SK-N-MC (cell line): ENCODE results near the gene HPS1.

Experiments
- DNase-seq: peaks from one replicate; pipeline ENCODE4 v3.0.0-alpha.2; 2011; ENCODE audit warnings: low read depth, low spot score
- H3K27ac ChIP-seq: fragments of 200-600 bp; sonication (generic); 2 replicates; pipeline ENCODE4 v1.5.1; 2016; ENCODE audit warnings: mixed run types
- H3K36me3 ChIP-seq: fragments of 200-600 bp; sonication (generic); 2 replicates; pipeline ENCODE4 v1.6.1; 2017; ENCODE audit warnings: antibody characterized with exemption, low read length, mixed read lengths; ENCODE audit not compliant: insufficient read depth
- H3K4me3 ChIP-seq: fragments of 200-600 bp; sonication (generic); 2 replicates; pipeline ENCODE4 v1.5.1; 2016
- H3K9ac ChIP-seq: fragments of 200-600 bp; sonication (generic); 2 replicates; pipeline ENCODE4 v1.8.0; 2017; ENCODE audit warnings: mixed run types, mixed read lengths; ENCODE audit not compliant: insufficient read length
- H3K9me3 ChIP-seq: fragments of 200-600 bp; sonication (generic); 2 replicates; pipeline ENCODE4 v1.6.1; 2017; ENCODE audit warnings: low read depth, mild to moderate bottlenecking, antibody characterized with exemption, low read length, moderate library complexity, mixed read lengths
- EZH2 ChIP-seq: fragments of 200-600 bp; sonication (generic); IDR thresholded peaks from one replicate; pipeline ENCODE4 v1.6.1; 2017; ENCODE audit warnings: antibody characterized with exemption
- FOXP2 ChIP-seq: optimal IDR thresholded peaks from 2 replicates; pipeline ENCODE3; 2011; ENCODE audit warnings: mild to moderate bottlenecking, moderate library complexity; ENCODE audit not compliant: insufficient read depth; ENCODE audit errors: extremely low read length, control extremely low read depth
- POLR2AphosphoS5 ChIP-seq: IDR thresholded peaks from 2 replicates; pipeline ENCODE4 v1.6.1; 2012; ENCODE audit warnings: mild to moderate bottlenecking, low read depth, low read length, borderline replicate concordance

The HPS1 gene

DNA sequence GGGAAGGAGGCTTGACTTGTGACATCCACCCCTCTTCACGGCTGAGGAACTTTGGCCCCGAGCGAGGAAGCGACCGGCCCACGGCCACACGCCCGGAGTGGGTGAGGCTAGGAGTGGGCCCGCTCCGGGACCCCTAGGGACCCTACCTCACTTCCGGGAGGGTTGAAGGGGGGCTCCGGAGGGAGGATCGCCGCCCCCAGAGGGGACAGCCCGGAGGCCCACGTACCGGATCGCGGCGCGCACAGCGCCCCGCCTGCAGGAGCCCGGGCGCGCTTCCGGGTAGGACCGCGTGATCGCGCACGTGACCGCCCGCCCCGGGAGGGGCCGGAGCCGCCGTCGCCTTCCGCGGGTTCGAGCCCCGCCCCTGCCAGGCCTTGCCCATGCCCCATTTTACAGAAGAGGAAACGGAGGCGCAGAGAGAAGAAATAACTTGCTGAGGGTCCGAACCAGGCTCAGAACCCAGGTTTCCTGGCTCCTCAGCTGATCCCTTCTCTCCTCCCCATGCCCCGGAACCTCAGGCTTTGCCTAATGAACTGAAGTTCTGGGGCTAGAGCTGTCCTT lies at the start of gene HPS1:
HPS1 (minus strand) TSS at position 275 of the 561 bp plus-strand sequence. CDS start 3,695 bp downstream, outside the sequence.
- peak within 1 kb of the TSS; percentile 81 for H3K9ac ChIP-seq
- no peak for DNase-seq
- TF ChIP-seq EZH2 (no peak), POLR2AphosphoS5 (peak; percentile 44; the same call in 1 of the 2 replicates)
- peak within 1 kb of the TSS; percentile 83 for H3K4me3 ChIP-seq
- H3K27ac ChIP-seq, result peak within 1 kb of the TSS; percentile 13; the same call in 1 of the 2 replicates
- no peaks in the 10 kb centered on the region for H3K9me3 ChIP-seq
- peaks cover 6% of the 10 kb centered on the region; the same call in 1 of the 2 replicates for H3K36me3 ChIP-seq

- no peak for DNase-seq
- Histone ChIP-seq H3K36me3 (no peaks in the 10 kb centered on the region), H3K9ac (no peak overlapping the region), H3K4me3 (no peak overlapping the region), H3K9me3 (no peaks in the 10 kb centered on the region), H3K27ac (no peak overlapping the region)
- no peak for TF ChIP-seq EZH2
- TF ChIP-seq FOXP2, result no peak
- TF ChIP-seq POLR2AphosphoS5, result no peak
Measured at GRCh38 chr10:98492763-98493162, 46.0 kb upstream of the HPS1 start.

GRCh38 chr10:98489561-98490481 lies 43.1 kb upstream of the HPS1 start:
- Histone ChIP-seq H3K9ac (no peak overlapping the region), H3K9me3 (no peaks in the 10 kb centered on the region), H3K36me3 (no peaks in the 10 kb centered on the region), H3K27ac (no peak overlapping the region), H3K4me3 (no peak overlapping the region)
- no peak for DNase-seq
- TF ChIP-seq FOXP2 (no peak), EZH2 (no peak), POLR2AphosphoS5 (no peak)

DNA sequence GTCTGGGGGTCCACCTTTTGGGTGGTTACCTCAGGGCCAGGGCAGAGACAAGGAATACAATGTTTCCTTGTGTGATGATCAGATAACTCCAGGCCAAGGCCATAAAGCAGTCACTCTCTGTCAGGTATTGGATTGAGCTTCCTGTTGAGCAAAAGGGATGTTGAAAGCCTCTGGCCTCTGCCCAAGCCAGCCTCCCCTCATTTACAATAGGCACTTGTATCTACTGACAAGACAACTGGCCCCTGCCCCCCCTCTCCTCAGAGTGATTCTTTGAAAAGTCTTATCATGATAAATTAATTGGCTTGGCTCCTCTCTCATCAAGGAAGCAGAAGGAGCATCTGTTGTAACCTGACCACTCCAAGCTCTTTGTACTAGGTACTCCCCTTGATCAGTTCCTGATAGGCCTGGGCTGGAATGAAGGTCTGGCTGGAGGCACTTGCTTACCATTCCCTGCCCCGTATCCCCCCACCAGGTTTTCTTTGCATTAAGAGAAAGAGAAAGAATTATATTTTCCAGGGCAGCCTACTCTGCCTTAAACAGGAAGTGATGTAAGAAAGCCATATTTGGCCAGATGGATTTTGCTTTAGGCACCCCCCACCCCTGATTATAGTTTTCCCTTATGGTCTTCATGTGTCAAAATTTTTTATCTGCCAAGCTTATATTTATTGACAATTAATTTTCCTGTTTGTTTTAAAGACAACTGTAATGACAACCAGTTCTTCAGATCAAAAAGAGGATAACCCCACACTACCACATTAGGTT lies 42.1 kb upstream of the HPS1 start:
- Histone ChIP-seq H3K36me3 (no peaks in the 10 kb centered on the region), H3K9me3 (no peaks in the 10 kb centered on the region), H3K9ac (no peak overlapping the region), H3K27ac (no peak overlapping the region), H3K4me3 (no peak overlapping the region)
- DNase-seq, result no peak
- no peak for TF ChIP-seq FOXP2
- no peak for TF ChIP-seq POLR2AphosphoS5
- TF ChIP-seq EZH2, result no peak

DNA sequence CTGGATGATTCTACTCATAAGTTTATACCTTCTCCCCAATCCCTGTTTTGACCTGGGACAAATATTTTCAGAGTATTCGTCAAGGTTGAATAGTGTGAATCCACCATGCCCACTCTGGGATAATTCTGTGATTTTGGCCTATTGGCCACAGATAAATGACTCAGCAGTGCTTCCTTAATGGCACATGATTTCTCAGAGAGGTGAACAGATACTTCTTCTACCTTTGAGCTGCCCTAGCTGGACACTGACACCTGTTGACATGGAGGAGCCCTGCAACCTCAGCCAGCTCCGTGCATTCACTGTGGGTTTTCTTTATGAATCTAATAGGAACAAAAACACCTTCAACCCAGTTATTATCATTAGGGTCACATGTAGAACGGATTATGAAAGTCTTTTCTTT lies 40.9 kb upstream of the HPS1 start:
- no peak overlapping the region for H3K27ac ChIP-seq
- no peak overlapping the region for H3K9ac ChIP-seq
- H3K9me3 ChIP-seq, result no peaks in the 10 kb centered on the region
- no peak for DNase-seq
- no peaks in the 10 kb centered on the region for H3K36me3 ChIP-seq
- TF ChIP-seq EZH2, result no peak
- TF ChIP-seq POLR2AphosphoS5, result no peak
- no peak for TF ChIP-seq FOXP2
- H3K4me3 ChIP-seq, result no peak overlapping the region

GRCh38 chr10:98486421-98486820 lies 39.7 kb upstream of the HPS1 start:
- Histone ChIP-seq H3K27ac (no peak overlapping the region), H3K9ac (no peak overlapping the region), H3K4me3 (no peak overlapping the region), H3K36me3 (no peaks in the 10 kb centered on the region), H3K9me3 (no peaks in the 10 kb centered on the region)
- no peak for TF ChIP-seq FOXP2
- TF ChIP-seq EZH2, result no peak
- no peak for TF ChIP-seq POLR2AphosphoS5
- no peak for DNase-seq

DNA sequence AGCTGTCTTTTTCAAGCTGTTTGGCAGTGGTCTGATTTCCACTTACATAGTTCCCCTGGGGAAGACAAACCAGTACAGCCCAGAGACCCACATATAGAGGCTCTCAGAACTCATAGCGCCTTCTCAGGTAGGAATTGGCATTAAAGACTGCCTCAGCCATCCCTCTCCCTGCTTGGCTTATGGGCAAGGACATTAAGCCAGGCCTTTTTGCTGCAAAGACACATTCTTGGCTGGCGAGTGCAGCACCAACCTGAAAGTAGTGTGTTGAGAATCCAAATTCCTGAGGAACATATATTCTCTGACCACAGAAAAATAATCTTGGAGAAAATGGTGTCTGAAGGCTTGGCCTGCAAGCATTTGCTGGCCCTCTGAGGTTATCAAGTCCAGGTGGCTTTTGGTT lies 39.2 kb upstream of the HPS1 start:
- DNase-seq, result no peak
- H3K4me3 ChIP-seq, result no peak overlapping the region
- H3K36me3 ChIP-seq, result no peaks in the 10 kb centered on the region
- no peak overlapping the region for H3K27ac ChIP-seq
- TF ChIP-seq POLR2AphosphoS5 (no peak), FOXP2 (no peak), EZH2 (no peak)
- H3K9me3 ChIP-seq, result no peaks in the 10 kb centered on the region
- H3K9ac ChIP-seq, result no peak overlapping the region

DNA sequence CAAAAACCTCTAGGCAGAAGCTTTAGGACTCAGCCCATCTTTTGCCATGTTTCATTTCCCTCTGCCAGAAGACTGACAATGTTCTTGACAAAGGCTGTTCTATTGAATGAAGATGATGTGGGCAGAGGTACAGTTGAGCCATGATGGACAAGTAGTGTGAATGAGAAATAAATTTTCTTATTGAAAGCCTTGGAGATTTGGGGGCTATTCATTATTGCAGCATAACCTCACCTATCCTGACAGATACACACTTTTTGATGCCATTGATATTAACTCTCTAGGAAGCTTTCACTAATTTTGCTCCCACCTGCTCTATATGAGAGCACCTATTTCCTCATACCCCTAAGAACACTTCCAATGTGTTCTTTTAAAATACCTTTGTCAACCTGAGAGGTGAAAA lies 36.9 kb upstream of the HPS1 start:
- H3K9ac ChIP-seq, result no peak overlapping the region
- no peak overlapping the region for H3K27ac ChIP-seq
- DNase-seq, result no peak
- H3K36me3 ChIP-seq, result no peaks in the 10 kb centered on the region
- H3K9me3 ChIP-seq, result no peaks in the 10 kb centered on the region
- H3K4me3 ChIP-seq, result no peak overlapping the region
- TF ChIP-seq POLR2AphosphoS5 (no peak), FOXP2 (no peak), EZH2 (no peak)
